KMS-11 (cell line): Measurements from ENCODE around the gene CHRNA1.

Source experiments
- H2AFZ ChIP-seq: fragments of 200-600 bp; sonication (generic); 2 replicates; pipeline ENCODE4 v1.6.1; 2016; ENCODE audit warnings: antibody characterized with exemption, mixed run types, low read depth
- H3K27ac ChIP-seq: fragments of 200-600 bp; sonication (generic); 2 replicates; pipeline ENCODE4 v1.6.1; 2016; ENCODE audit warnings: mild to moderate bottlenecking, mixed run types
- H3K27me3 ChIP-seq: fragments of 200-600 bp; sonication (generic); 2 replicates; pipeline ENCODE4 v1.6.1; 2017; ENCODE audit warnings: mild to moderate bottlenecking, low read depth, mixed run types, moderate library complexity; ENCODE audit not compliant: insufficient read depth
- H3K36me3 ChIP-seq: fragments of 200-600 bp; sonication (generic); 2 replicates; pipeline ENCODE4 v1.6.1; 2017; ENCODE audit warnings: mild to moderate bottlenecking, mixed run types; ENCODE audit not compliant: insufficient read depth
- H3K4me1 ChIP-seq: fragments of 200-600 bp; sonication (generic); 2 replicates; pipeline ENCODE4 v1.6.1; 2016; ENCODE audit warnings: mild to moderate bottlenecking, low read depth, mixed run types; ENCODE audit not compliant: poor library complexity, severe bottlenecking
- H3K4me2 ChIP-seq: fragments of 200-600 bp; sonication (generic); 2 replicates; pipeline ENCODE4 v1.7.0; 2016; ENCODE audit warnings: mild to moderate bottlenecking, mixed run types
- H3K4me3 ChIP-seq: fragments of 200-600 bp; sonication (generic); IDR thresholded peaks from 2 replicates; pipeline ENCODE4 v1.6.1; 2017; ENCODE audit warnings: low read depth, low read length, mixed read lengths; ENCODE audit not compliant: insufficient read depth
- H3K79me2 ChIP-seq: fragments of 200-600 bp; sonication (generic); 2 replicates; pipeline ENCODE4 v1.6.1; 2016; ENCODE audit warnings: low read depth, mixed run types; ENCODE audit not compliant: insufficient read depth
- H3K9ac ChIP-seq: fragments of 200-600 bp; sonication (generic); 2 replicates; pipeline ENCODE4 v1.6.1; 2016; ENCODE audit warnings: mild to moderate bottlenecking, mixed run types
- H4K20me1 ChIP-seq: fragments of 200-600 bp; sonication (generic); 2 replicates; pipeline ENCODE4 v1.6.1; 2016; ENCODE audit warnings: mild to moderate bottlenecking, mixed run types; ENCODE audit not compliant: insufficient read depth
- TF ChIP-seq, protein P1 (sequence below): fragments of 200-600 bp; sonication (generic); conservative IDR thresholded peaks from 2 replicates; pipeline ENCODE4 v1.6.1; 2017; ENCODE audit warnings: low read depth, mild to moderate bottlenecking, antibody characterized with exemption, low read length, moderate library complexity, mixed read lengths

CHRNA1 gene

DNA sequence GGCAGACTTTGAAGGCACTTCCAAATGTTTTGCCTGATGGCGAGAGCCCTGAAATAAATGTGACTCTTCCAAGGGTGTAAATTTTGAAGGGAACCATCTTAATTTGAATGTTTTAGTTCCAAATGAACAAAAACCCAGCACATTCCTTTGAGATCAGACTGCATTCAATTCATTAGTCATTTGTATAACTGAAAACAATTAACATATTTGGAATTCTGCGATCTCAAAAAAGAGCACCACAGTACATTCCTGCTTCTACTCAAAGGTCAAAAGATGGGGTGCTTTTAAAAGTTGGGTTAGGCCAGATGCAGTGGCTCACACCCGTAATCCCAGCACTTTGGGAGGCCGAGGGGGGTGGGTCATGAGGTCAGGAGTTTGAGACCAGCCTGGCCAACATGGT lies 38.2 kb upstream of the CHRNA1 start:
- H3K4me1 ChIP-seq = peaks cover 5% of the 10 kb centered on the region

DNA sequence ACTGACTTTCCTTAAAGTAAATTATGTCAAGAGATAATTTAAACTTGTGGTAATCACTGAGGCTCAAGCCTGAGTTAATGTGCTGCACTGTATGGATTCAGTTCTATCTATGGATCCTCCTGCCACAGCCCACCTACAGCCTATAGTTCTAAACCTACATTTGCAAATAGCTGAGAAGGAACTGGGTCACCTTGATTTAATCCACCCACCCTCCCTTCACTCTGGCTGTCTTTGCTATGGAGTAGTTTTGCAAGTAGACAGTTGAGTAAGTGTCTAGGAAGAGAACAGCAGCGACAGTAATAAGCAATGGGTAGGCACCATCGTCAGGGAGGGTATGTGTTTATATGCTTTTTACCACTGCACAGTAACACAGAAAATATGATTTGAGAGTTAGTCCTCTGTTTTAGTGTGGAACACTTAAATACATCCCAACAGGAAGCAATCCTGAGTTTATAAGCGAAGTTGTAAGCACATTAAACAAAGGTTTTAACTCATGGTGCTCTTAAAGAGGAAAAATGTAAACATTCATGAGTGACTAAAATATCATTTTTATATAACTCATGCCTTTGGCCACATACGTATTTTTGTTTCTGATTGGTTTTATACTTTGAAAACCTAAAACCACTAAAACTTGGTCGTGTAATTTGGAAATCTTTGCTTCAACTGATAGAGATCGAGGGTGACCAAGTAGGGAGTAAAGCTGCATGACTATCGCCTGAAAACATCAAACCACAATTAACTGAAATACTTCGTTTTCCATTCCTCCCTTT lies 36.3 kb upstream of the CHRNA1 start:
- Histone ChIP-seq H3K36me3 (no peaks in the 10 kb centered on the region), H3K4me2 (no peak overlapping the region), H3K27ac (no peak overlapping the region), H3K4me3 (no peak overlapping the region), H3K9ac (no peak overlapping the region), H3K79me2 (no peaks in the 10 kb centered on the region), H3K27me3 (no peaks in the 10 kb centered on the region), H2AFZ (no peak overlapping the region), H3K4me1 (no peaks in the 10 kb centered on the region), H4K20me1 (no peaks in the 10 kb centered on the region)
- TF ChIP-seq, protein P1, sequence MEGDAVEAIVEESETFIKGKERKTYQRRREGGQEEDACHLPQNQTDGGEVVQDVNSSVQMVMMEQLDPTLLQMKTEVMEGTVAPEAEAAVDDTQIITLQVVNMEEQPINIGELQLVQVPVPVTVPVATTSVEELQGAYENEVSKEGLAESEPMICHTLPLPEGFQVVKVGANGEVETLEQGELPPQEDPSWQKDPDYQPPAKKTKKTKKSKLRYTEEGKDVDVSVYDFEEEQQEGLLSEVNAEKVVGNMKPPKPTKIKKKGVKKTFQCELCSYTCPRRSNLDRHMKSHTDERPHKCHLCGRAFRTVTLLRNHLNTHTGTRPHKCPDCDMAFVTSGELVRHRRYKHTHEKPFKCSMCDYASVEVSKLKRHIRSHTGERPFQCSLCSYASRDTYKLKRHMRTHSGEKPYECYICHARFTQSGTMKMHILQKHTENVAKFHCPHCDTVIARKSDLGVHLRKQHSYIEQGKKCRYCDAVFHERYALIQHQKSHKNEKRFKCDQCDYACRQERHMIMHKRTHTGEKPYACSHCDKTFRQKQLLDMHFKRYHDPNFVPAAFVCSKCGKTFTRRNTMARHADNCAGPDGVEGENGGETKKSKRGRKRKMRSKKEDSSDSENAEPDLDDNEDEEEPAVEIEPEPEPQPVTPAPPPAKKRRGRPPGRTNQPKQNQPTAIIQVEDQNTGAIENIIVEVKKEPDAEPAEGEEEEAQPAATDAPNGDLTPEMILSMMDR = no peak

More for the DNA sequence above, 38.2 kb upstream of the CHRNA1 start:
- H2AFZ ChIP-seq = no peak overlapping the region
- H3K4me2 ChIP-seq = no peak overlapping the region
- H3K79me2 ChIP-seq = no peaks in the 10 kb centered on the region
- no peak overlapping the region for H3K9ac ChIP-seq
- TF ChIP-seq, protein P1 = no peak
- no peaks in the 10 kb centered on the region for H4K20me1 ChIP-seq
- no peak overlapping the region for H3K4me3 ChIP-seq
- no peaks in the 10 kb centered on the region for H3K27me3 ChIP-seq
- H3K36me3 ChIP-seq = no peaks in the 10 kb centered on the region
- no peak overlapping the region for H3K27ac ChIP-seq

DNA sequence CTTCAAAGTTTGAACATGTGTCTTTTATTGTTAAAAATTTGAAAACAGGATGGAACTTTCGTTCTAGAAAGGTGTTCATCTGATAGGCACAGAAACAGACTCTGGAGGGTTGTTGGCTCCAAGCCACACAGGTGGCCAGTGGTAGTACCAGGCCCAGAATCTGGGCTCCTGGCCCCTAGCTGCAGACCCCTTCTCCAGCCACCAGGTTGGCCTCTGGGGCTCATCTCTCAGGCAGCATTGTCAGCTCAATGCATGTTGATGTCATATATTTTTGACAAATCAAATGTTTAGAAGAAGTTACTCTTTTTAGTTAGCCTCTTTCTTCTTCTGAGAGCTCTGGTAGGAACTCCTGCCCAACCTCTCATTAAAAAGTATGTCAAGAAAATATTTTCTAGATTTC lies 34.5 kb upstream of the CHRNA1 start:
- no peak overlapping the region for H3K4me2 ChIP-seq
- TF ChIP-seq, protein P1 = no peak
- H4K20me1 ChIP-seq = no peaks in the 10 kb centered on the region
- H3K27me3 ChIP-seq = no peaks in the 10 kb centered on the region
- H2AFZ ChIP-seq = no peak overlapping the region
- no peak overlapping the region for H3K4me3 ChIP-seq
- H3K79me2 ChIP-seq = no peaks in the 10 kb centered on the region
- no peak overlapping the region for H3K27ac ChIP-seq
- no peaks in the 10 kb centered on the region for H3K36me3 ChIP-seq
- no peak overlapping the region for H3K9ac ChIP-seq
- no peaks in the 10 kb centered on the region for H3K4me1 ChIP-seq

DNA sequence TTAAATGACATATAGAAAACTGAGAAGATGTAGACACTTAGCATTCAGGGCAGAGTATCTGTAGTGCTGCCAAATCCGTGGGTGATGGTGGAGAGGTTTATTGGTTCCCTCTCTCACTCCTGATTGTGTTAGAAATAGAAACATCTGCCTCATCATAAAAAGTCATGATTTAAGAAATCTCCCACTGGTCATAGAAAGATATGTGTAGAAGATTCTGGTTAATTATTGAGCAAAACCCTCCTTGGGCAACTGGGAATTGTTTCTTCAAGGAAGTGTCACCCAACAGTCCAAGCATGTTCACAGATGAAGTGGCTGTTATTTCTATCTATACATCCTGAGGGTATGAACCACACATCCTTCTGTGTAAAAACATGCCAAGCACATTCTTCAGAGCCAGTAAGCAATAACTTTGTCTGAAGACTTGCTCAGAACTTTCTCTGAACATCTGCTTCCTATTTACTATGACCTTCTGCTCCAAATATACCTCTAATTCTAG lies 33.6 kb upstream of the CHRNA1 start:
- Histone ChIP-seq H3K27me3 (no peaks in the 10 kb centered on the region), H3K4me2 (no peak overlapping the region), H3K9ac (no peak overlapping the region), H2AFZ (no peak overlapping the region), H3K36me3 (no peaks in the 10 kb centered on the region), H3K27ac (no peak overlapping the region), H4K20me1 (no peaks in the 10 kb centered on the region), H3K4me1 (no peaks in the 10 kb centered on the region), H3K79me2 (no peaks in the 10 kb centered on the region), H3K4me3 (no peak overlapping the region)
- TF ChIP-seq, protein P1 = no peak
